Keratinocyte (primary cell): Measurements from ENCODE around the gene EIF4E1B.

ENCODE experiments used
- CTCF ChIP-seq, 3 experiments: IDR thresholded peaks in 1 of 3; conservative IDR thresholded peaks in 1 of 3; optimal IDR thresholded peaks in 1 of 3; 2 replicates in 2 of 3; 3 replicates in 1 of 3; pipeline versions ENCODE3 to v1.5.1; 2011; ENCODE audit warnings: low read length in 3 of 3, mild to moderate bottlenecking in 3 of 3, moderate library complexity in 2 of 3, control low read depth in 1 of 3, inconsistent platforms in 1 of 3; ENCODE audit not compliant: insufficient read depth in 2 of 3; ENCODE audit errors: extremely low read depth in 1 of 3
- EZH2 ChIP-seq: IDR thresholded peaks from one replicate; pipeline ENCODE4 v1.6.1; 2012; ENCODE audit warnings: inconsistent platforms, mild to moderate bottlenecking, low read length, moderate library complexity

DNA sequence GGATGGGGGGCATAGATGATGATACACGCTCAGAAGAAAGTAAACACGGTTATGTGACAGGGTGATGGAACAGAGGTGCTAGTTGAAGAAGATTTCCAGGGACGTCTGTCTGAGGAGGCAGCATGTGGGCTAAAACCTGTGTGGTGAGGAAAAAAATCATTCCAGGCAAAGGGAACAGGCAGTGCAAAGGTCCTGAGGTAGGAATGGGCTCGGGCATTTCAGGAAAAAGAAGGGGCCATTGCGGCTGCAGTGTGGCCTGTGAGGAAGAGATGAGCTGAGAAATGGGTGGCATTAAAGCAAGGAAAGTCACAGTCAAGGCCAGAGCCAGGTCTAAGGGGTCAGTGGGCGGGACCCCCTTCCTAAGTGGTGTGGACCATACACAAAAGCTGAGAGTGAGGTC lies 35.0 kb downstream of the EIF4E1B start:
- TF ChIP-seq CTCF (optimal IDR thresholded peaks at IDR 0.05 in 1 of 3, IDR thresholded peaks at IDR 0.05 in 1 of 3, conservative IDR thresholded peaks at IDR 0.05 in 1 of 3; ENCODE audit: extremely low read depth in 1 of 3, insufficient read depth in 2 of 3, low read length in 3 of 3) (no peak), EZH2 (no peak)
